Muscle layer of colon (tissue), 2 donors: ENCODE results near the gene KLHL29.

ENCODE experiments used
- H3K27ac ChIP-seq: one replicate; pipeline ENCODE4 v1.7.0; 2013; ENCODE audit warnings: low read depth, mild to moderate bottlenecking, low read length, moderate library complexity
- H3K27me3 ChIP-seq, 2 donors: one replicate each; pipeline ENCODE4 v1.7.0; 2013; ENCODE audit warnings: low read length in 2 of 2, mild to moderate bottlenecking in 2 of 2; ENCODE audit not compliant: insufficient read depth in 2 of 2, control insufficient read depth in 1 of 2
- H3K36me3 ChIP-seq: one replicate; pipeline ENCODE4 v1.7.0; 2013; ENCODE audit warnings: mild to moderate bottlenecking, low read length; ENCODE audit not compliant: insufficient read depth
- H3K4me1 ChIP-seq: one replicate; pipeline ENCODE4 v1.7.0; 2013; ENCODE audit warnings: mild to moderate bottlenecking, low read length; ENCODE audit not compliant: insufficient read depth
- H3K4me3 ChIP-seq, 2 donors: one replicate each; pipeline ENCODE4 v1.7.0; 2013; ENCODE audit warnings: low read length in 2 of 2, low read depth in 1 of 2, mild to moderate bottlenecking in 1 of 2, moderate library complexity in 1 of 2
- H3K9ac ChIP-seq: one replicate; pipeline ENCODE4 v1.7.0; 2013; ENCODE audit warnings: low read length
- H3K9me3 ChIP-seq: one replicate; pipeline ENCODE4 v1.7.0; 2013; ENCODE audit warnings: mild to moderate bottlenecking, low read length
- donor health status: abdominal sarcoma.
- donor health status: Adenocarcinoma of cecum.

KLHL29 gene

GRCh38 chr2:23376075-23376474 lies 8.9 kb upstream of the KLHL29 start:
- Histone ChIP-seq H3K27ac (no peak overlapping the region), H3K4me1 (no peaks in the 10 kb centered on the region), H3K4me3 (no peak overlapping the region), H3K36me3 (no peaks in the 10 kb centered on the region), H3K9me3 (no peaks in the 10 kb centered on the region), H3K9ac (no peak overlapping the region), H3K27me3 (no peaks in the 10 kb centered on the region)

GRCh38 chr2:23376972-23377371 lies 8.0 kb upstream of the KLHL29 start:
- Histone ChIP-seq H3K4me1 (no peaks in the 10 kb centered on the region), H3K4me3 (no peak overlapping the region), H3K9ac (no peak overlapping the region), H3K9me3 (no peaks in the 10 kb centered on the region), H3K36me3 (no peaks in the 10 kb centered on the region), H3K27me3 (no peaks in the 10 kb centered on the region), H3K27ac (no peak overlapping the region)

- H3K36me3 ChIP-seq = no peaks in the 10 kb centered on the region
- no peaks in the 10 kb centered on the region for H3K4me1 ChIP-seq
- H3K27me3 ChIP-seq = no peaks in the 10 kb centered on the region
- no peak overlapping the region for H3K9ac ChIP-seq
- no peak overlapping the region for H3K4me3 ChIP-seq
- H3K27ac ChIP-seq = no peak overlapping the region
- no peaks in the 10 kb centered on the region for H3K9me3 ChIP-seq
Measured at GRCh38 chr2:23377771-23378170, 7.2 kb upstream of the KLHL29 start.

- Histone ChIP-seq H3K4me3 (no peak overlapping the region), H3K27me3 (no peaks in the 10 kb centered on the region), H3K4me1 (no peaks in the 10 kb centered on the region), H3K9me3 (no peaks in the 10 kb centered on the region), H3K27ac (no peak overlapping the region), H3K36me3 (no peaks in the 10 kb centered on the region), H3K9ac (no peak overlapping the region)
Measured at GRCh38 chr2:23378496-23378895, 6.5 kb upstream of the KLHL29 start.

GRCh38 chr2:23379220-23379695 lies 5.7 kb upstream of the KLHL29 start:
- H3K36me3 ChIP-seq = no peaks in the 10 kb centered on the region

DNA sequence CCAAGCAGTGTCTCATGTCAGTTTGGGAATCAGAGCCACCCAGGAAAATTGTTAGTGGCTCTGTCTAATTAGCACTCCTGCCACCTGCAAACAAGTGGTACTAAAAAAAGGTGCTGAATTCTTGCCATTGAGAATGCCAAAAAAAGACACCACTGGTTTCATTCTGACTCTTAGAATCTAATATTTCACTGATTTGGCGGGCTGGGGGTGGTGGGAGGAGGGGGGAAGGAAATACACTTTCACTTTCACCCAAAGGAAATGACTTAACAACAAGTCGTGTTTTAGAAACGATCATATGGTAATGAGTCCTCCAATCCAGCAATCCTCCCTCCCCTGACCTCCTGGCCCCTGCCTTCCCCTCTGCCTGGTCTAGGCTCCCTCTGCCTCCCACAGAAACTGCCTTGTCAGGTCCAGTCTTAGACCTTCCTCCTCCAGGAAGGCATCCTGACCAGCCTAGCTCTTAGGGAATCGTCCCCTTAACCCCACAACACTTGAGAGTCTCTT lies 4.4 kb upstream of the KLHL29 start:
- no peak overlapping the region for H3K27ac ChIP-seq
- H3K27me3 ChIP-seq = no peaks in the 10 kb centered on the region
- H3K9ac ChIP-seq = no peak overlapping the region
- H3K36me3 ChIP-seq = no peaks in the 10 kb centered on the region
- H3K4me3 ChIP-seq = no peak overlapping the region
- H3K9me3 ChIP-seq = no peaks in the 10 kb centered on the region
- no peaks in the 10 kb centered on the region for H3K4me1 ChIP-seq

More at GRCh38 chr2:23379220-23379695, 5.7 kb upstream of the KLHL29 start:
- H3K4me1 ChIP-seq = no peaks in the 10 kb centered on the region
- no peak overlapping the region for H3K9ac ChIP-seq
- H3K27ac ChIP-seq = no peak overlapping the region
- no peaks in the 10 kb centered on the region for H3K27me3 ChIP-seq
- no peak overlapping the region for H3K4me3 ChIP-seq
- H3K9me3 ChIP-seq = no peaks in the 10 kb centered on the region

DNA sequence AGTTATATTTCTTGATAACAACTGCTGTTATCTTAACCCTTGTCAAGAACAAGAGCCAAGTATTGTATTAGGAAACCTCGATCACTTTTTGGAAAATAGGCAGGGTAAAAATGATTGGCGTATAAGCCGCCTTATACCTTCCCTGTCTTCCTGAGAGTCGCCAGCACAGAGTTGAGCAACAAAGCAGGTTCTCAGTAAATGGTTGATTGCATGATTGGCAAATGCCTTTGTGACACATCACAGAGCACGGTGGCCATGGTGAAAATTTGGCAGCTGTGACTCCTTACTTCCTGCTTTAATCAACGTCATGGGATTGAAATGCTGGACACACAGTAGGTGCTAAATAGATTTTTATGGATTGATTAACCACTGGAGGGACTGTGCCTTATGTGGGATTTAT lies 3.9 kb upstream of the KLHL29 start:
- H3K27ac ChIP-seq = no peak overlapping the region
- no peaks in the 10 kb centered on the region for H3K9me3 ChIP-seq
- no peaks in the 10 kb centered on the region for H3K4me1 ChIP-seq
- no peaks in the 10 kb centered on the region for H3K36me3 ChIP-seq
- H3K4me3 ChIP-seq = no peak overlapping the region
- no peak overlapping the region for H3K9ac ChIP-seq
- H3K27me3 ChIP-seq = peaks cover 0 to 3% of the 10 kb centered on the region in 2 donors

DNA sequence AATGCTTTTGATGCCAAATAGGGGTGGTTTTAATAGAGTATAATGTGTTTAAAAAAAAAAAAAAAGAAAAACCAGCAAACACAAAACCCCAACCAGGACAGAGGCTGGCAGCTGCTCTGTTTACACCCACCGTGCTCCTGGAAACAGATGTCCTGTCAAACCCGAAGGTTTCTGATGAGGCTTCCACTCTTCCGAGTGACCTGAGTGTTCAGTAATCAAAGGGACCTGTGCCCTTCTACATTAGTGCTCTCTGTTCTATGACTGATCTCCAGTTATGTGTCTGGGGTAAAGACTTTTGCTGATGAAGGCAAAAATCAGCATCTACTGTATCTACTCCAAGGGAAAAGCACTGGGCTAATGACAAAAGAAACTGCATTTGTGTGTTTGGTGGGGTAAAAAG lies 3.5 kb upstream of the KLHL29 start:
- no peak overlapping the region for H3K9ac ChIP-seq
- no peaks in the 10 kb centered on the region for H3K9me3 ChIP-seq
- no peaks in the 10 kb centered on the region for H3K36me3 ChIP-seq
- H3K27ac ChIP-seq = no peak overlapping the region
- no peak overlapping the region for H3K4me3 ChIP-seq
- H3K4me1 ChIP-seq = no peaks in the 10 kb centered on the region
- peaks cover 0 to 5% of the 10 kb centered on the region in 2 donors for H3K27me3 ChIP-seq

GRCh38 chr2:23383100-23383499 lies 1.9 kb upstream of the KLHL29 start:
- Histone ChIP-seq H3K27me3 (peaks cover 0 to 11% of the 10 kb centered on the region in 2 donors), H3K4me1 (peaks cover 7% of the 10 kb centered on the region), H3K9me3 (no peaks in the 10 kb centered on the region), H3K27ac (no peak overlapping the region), H3K9ac (no peak overlapping the region), H3K4me3 (no peak overlapping the region), H3K36me3 (no peaks in the 10 kb centered on the region)

DNA sequence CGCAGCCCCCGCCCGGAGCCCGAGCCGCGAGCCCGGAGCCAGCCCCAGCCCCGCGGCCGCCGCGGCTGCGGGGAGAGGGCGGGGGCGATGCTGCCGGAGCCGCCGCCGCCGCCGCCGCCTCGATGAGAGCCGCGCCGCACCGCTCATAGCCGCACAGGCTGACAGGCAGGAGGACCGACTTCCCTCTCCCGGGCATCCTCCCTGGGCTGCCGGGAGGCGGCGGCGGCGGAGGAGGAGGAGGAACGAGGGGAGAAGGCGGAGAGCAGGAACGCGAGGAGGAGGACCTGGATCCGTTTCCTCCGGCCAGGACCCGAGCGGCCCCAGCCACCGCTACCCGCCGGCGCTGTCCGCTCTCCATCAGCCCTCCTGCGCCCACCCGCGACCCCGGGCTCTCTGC lies 370 bp downstream of the KLHL29 start:
- H3K9me3 ChIP-seq = no peaks in the 10 kb centered on the region
- peak overlapping the region; percentile 82 to 89 for H3K4me3 ChIP-seq
- no peaks in the 10 kb centered on the region for H3K36me3 ChIP-seq
- H3K4me1 ChIP-seq = peaks cover 14% of the 10 kb centered on the region
- H3K27me3 ChIP-seq = peaks cover 0 to 11% of the 10 kb centered on the region in 2 donors
- H3K27ac ChIP-seq = peak overlapping the region; percentile 85
- H3K9ac ChIP-seq = no peak overlapping the region

DNA sequence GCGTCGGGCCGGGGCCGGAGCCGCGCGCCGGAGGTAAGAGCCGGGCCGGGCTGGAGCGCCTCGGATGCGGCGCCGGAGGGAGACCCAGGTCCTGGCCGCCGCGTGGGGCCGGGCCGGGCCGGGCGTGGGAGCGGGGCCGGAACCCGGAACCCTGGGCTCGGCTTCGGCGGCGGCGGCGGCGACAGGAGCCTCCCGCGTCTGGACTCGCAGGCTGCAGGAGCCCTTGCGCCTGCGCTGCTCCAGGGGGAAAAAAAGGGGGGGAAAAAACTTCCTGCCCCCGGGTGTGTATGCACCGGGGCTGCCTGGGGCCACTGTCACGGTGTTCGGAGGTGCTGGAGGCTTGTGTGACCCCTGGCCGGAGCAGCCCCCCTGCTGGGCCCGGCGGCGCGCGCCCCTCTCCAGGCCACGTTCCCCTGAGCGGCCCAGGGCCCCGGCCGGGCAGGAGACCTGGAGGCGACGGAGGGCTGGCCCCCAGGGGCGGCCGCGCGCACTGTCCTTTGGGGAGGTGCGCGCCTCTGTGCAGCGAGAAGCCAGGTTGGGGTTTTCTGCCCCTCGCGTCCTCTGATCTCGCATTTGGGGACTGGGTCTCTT lies 864 bp downstream of the KLHL29 start:
- no peaks in the 10 kb centered on the region for H3K9me3 ChIP-seq
- peak overlapping the region; percentile 85 for H3K27ac ChIP-seq
- H3K27me3 ChIP-seq = peaks cover 0 to 11% of the 10 kb centered on the region in 2 donors
- H3K4me3 ChIP-seq = peak overlapping the region; percentile 82 to 89
- H3K9ac ChIP-seq = peak overlapping the region; percentile 64
- H3K36me3 ChIP-seq = no peaks in the 10 kb centered on the region
- peaks cover 14% of the 10 kb centered on the region for H3K4me1 ChIP-seq
